GM18505 (cell line): Measurements from ENCODE around the gene KCNC2.

Experiments used
- ATAC-seq: cut with Tn5 transposase; IDR thresholded peaks from one replicate; pipeline ENCODE4 v1.9.1; 2021; ENCODE audit not compliant: unreplicated experiment
- POLR2A ChIP-seq: IDR thresholded peaks from 4 replicates; pipeline ENCODE4 v1.6.1; 2011; ENCODE audit warnings: borderline replicate concordance; ENCODE audit not compliant: insufficient read depth, insufficient read length; ENCODE audit errors: extremely low read depth

KCNC2 gene

DNA sequence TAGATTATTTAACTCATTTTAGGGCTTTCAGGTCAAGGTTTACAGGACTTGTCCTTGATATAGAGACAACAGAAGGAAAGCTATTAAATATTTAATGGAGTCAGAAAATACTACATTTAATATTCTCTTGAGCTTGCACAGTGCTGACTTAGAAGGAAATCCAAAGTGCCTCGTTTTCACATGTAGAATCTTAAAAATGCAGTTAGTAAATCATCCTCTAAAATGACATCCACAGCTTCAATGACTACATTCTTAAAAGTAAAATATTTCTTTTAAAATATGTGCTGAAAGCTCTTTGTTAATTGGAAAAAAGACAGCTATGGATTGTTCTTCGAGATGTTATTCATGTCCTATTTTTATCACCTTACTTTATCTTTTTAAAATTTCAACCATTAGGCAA, 146.9 kb downstream of the KCNC2 start:
- no peak for TF ChIP-seq POLR2A
- ATAC-seq = no peak

DNA sequence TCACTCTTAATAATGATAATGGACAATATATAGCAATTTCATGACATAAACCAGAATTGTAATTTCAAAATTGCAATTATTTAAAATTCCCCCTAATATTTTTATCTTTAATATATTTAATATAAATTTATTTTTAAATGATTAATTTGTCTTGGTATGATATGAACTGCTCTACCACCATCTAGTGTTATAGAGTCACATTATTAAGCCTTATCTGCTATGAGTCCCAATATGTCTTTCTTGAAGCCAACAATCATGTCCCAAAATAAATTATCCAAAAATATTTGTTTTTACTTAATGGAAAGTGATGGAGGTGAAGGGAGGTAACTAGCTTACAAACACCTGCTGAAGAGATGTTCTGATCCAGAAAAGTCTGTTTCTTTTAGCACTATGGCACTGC, 151.4 kb downstream of the KCNC2 start:
- no peak for ATAC-seq
- TF ChIP-seq POLR2A = no peak

DNA sequence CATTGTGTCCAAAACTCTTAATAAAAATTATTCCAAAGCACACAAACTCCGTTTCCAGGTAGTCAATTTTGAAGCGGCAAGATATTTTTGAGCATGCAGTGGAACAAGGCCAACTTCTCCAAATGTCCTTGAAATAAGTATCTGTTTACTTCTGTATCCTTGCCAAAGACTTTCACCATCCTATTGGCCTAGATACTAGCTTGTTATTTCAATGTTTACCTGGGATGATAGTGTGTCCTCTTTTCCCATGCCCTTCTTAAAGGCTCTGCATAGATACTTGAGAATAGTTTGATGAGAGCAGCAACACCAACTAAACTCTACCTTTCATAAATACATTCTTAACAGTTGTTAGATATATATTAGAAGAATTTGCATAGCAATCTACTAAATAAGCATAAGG, 160.9 kb downstream of the KCNC2 start:
- TF ChIP-seq POLR2A = no peak
- no peak for ATAC-seq

DNA sequence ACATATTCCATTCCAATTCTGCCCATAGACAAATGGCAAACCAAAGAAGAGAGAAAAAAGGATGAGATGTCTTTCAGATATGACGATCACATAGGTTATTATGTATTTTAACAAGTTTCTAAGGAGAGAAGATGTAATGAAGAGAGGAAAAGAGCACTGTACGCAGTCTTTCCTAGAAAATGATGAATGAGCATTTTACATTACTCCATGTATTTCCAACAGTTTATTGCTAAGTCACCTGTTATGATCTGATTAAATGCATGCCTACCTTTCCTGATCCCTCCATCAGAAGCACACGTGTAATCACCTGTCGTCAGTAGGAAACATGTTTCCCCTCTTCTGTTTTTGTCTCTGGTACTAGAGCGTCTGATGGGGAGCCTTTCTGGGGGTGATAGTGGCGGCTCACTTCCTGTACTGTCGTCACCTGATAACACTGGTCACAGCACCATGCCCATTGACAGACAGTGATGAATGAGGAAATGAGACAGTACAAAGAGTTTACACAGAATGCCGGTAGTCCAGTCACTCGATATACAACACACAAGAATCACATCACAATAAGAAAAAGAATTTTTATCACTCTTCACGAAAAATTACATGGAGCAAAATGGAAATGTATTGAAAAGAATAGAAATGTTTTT, 161.6 kb downstream of the KCNC2 start:
- TF ChIP-seq POLR2A = no peak
- no peak for ATAC-seq

DNA sequence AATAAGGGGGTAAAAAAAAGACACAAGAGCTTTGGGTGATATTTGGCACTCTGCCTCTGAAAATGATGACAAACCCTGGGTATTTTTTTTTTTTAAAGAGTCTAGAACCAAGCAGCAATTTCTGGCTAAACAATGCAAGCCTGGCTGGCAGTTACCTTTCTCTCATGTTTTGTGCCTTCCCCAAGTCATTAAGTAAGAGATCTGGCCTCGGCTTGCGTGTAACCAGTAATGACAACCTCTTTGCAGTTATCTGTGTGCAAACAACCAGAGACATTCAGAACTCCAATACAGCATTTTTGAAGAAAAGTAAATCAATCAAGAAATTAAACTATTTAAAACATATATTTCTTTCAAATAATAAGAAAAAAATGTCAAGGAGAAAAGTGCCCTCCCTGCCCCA, 167.5 kb downstream of the KCNC2 start:
- no peak for ATAC-seq
- TF ChIP-seq POLR2A = no peak

DNA sequence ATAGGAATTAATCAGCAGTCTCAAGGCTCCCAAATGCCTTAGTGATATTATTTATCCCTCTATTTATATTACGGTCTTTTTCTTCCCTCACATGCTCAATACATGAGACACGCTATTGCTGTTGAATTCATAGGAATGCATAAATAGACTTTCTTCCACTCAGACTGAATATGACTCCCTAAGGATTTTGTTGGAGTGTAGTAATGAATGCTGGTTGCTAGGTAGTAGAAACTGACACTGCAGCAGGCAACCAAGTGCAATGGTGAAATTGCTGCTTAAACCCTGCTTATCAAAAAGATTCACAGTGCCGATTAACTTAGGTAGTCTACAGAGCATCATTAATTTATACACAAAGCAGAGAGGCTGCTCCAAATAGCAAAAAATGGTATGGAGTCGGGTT, 168.2 kb downstream of the KCNC2 start:
- no peak for TF ChIP-seq POLR2A
- ATAC-seq = no peak

DNA sequence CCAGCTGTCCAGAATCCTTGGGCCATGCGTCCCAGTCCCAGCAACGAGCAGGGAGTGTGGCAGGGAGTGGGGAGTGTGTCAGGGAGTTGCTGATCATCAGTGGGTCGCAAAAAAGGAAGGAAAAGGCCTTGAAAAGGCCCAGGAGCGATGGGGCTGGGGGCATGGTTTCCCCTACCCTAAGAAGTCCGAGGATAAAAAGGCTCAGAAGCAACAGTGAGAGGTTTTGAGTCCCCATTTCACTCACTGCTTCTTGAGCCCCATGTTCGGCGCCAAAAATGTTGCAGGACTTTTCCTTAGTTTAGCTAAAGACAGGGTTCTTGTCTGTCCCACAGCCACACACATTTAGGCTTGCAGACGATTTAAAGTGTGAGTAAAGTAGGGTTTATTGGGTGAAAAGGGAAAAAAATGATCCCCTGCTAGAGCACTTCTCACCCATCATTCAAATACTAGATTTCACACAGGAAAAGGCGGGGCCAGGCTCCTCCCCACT, 189.5 kb downstream of the KCNC2 start:
- ATAC-seq = no peak

DNA sequence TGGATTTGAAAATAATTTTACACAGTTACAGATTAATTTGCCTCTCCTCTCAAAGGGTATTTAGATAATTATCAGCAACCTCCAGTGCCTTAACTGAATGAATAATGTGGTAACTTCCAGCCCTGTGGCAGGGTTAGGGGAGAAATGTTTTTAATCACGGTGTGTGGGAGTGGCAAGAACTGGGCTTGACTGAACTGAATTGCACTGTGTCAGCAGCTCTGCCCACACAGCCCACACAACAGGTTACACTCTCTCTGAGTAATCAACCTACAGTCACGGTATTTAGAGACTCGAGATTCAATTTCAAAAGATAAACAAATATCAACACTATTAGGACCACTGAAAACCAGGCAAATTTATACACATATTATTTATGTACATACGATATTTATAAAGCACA, 198.5 kb downstream of the KCNC2 start:
- no peak for TF ChIP-seq POLR2A
- no peak for ATAC-seq

More for the DNA sequence above, 189.5 kb downstream of the KCNC2 start:
- no peak for TF ChIP-seq POLR2A

DNA sequence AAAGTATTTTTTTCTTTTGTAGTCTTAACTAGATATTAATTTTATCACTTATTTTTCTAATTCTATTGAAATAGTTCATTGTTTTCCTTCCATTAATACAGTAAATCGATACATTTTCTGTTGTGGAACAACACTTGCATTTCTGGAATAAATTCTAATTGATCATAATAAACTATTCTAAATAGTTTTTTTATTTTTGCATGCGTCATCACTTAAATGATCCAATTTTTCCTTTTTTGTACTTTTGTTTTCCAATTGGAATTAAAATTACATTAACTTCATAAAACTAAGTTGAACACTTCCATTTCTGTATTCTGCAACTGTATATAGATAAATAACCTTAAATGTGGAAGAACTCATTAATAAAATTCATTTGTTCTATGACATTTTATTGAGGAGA, 202.5 kb downstream of the KCNC2 start:
- no peak for ATAC-seq
- no peak for TF ChIP-seq POLR2A

DNA sequence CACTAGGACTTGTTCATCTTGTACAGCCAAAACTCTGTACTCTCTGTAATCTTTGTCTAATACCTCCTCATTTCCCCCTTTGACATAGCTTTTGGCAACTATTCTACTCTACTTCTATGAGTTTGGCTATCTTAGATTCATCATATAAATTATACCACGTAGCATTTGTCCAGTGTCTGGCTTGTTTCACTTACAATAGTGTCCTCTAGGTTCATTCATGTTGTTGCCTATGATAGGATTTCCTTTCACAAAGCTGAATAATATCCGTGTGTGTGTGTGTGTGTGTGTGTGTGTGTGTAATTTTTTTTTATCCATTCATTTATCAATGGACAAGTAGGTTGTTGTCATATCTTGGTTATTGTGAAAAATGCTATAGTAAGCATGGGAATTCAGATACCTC, 209.5 kb downstream of the KCNC2 start:
- TF ChIP-seq POLR2A = no peak
- ATAC-seq = no peak

DNA sequence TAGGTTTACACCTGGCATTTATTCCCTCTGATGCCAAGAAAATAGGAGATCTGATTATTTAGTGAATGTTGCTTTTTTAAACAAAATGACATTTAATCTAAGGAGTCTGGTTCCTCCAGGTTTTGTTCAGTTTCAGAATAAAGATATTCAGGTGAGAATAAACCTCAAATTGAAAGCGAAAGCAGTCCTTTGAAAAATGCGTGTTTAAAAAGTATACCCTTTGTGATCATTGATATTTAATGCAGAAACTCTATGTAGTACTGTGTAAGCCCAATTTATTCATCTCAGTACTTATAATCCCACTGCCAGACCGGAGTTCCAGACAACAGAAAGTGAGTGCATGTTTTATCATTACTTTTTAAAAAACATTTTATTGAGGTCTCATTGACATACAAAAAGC, 210.2 kb downstream of the KCNC2 start:
- TF ChIP-seq POLR2A = no peak
- no peak for ATAC-seq
